GM21786 (cell line): ENCODE data around the gene LIMK2.

Experiments used
- ATAC-seq: cut with Tn5 transposase; IDR thresholded peaks from one replicate; pipeline ENCODE4 v1.9.1; 2021; ENCODE audit not compliant: unreplicated experiment

The LIMK2 gene

DNA sequence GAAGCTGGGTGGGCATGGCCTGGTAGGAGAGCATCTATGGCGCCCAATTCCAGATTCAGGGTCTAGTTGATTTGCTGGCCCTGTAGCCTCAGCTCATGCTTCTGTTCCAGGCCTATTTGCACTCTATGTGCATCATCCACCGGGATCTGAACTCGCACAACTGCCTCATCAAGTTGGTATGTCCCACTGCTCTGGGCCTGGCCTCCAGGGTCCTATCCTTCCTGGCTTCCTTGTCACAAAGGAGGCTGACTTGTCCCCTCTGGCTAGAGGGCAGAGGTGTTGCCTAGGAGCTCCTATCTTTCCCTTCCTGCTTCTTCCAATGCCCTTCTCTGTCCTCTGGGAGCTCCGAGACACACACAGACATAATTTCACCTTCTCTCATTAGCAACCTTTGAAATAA is 58.9 kb downstream of the LIMK2 start:
- ATAC-seq = no peak

- ATAC-seq = no peak
Observed at GRCh38 chr22:31271485-31271884, 59.4 kb downstream of the LIMK2 start.

DNA sequence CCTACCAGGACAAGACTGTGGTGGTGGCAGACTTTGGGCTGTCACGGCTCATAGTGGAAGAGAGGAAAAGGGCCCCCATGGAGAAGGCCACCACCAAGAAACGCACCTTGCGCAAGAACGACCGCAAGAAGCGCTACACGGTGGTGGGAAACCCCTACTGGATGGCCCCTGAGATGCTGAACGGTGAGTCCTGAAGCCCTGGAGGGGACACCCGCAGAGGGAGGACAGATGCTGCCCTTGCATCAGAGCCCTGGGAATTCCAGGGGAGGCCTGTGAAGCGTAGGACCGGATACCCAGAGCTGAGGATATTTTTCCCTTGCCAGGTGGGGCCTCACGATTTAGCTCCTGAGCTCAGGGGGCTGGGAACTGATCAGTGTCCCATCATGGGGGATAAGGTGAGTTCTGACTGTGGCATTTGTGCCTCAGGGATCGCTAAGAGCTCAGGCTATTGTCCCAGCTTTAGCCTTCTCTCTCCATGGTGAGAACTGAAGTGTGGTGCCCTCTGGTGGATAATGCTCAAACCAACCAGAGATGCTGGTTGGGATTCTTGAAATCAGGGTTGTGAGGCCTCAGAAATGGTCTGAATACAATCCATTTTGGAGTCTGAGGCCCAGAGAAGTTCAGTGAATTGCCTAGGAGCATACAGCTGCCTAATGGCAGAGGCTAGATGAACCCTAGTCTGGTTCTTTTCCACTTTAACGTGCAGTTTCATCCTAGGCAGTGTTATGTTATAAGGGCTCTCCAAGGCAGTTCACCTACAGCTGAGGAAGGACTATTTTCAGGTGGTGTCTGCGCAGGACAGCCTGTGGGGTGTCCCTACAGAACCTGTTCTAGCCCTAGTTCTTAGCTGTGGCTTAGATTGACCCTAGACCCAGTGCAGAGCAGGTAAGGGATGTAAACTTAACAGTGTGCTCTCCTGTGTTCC is 60.7 kb downstream of the LIMK2 start:
- no peak for ATAC-seq

GRCh38 chr22:31274017-31274416 is 61.9 kb downstream of the LIMK2 start:
- ATAC-seq = no peak

- ATAC-seq = no peak
Observed at GRCh38 chr22:31275018-31275417, 62.9 kb downstream of the LIMK2 start.

- no peak for ATAC-seq
Observed at GRCh38 chr22:31275576-31275975, 63.5 kb downstream of the LIMK2 start.

GRCh38 chr22:31276426-31277167 is 64.5 kb downstream of the LIMK2 start:
- ATAC-seq = no peak

DNA sequence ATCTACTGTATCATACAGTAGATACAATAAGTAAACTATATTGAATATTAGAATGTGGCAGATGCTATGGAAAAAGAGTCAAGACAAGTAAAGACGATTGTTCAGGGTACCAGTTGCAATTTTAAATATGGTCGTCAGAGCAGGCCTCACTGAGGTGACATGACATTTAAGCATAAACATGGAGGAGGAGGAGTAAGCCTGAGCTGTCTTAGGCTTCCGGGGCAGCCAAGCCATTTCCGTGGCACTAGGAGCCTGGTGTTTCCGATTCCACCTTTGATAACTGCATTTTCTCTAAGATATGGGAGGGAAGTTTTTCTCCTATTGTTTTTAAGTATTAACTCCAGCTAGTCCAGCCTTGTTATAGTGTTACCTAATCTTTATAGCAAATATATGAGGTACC is 65.6 kb downstream of the LIMK2 start:
- ATAC-seq = no peak

GRCh38 chr22:31278151-31278621 is 66.1 kb downstream of the LIMK2 start:
- ATAC-seq = no peak

DNA sequence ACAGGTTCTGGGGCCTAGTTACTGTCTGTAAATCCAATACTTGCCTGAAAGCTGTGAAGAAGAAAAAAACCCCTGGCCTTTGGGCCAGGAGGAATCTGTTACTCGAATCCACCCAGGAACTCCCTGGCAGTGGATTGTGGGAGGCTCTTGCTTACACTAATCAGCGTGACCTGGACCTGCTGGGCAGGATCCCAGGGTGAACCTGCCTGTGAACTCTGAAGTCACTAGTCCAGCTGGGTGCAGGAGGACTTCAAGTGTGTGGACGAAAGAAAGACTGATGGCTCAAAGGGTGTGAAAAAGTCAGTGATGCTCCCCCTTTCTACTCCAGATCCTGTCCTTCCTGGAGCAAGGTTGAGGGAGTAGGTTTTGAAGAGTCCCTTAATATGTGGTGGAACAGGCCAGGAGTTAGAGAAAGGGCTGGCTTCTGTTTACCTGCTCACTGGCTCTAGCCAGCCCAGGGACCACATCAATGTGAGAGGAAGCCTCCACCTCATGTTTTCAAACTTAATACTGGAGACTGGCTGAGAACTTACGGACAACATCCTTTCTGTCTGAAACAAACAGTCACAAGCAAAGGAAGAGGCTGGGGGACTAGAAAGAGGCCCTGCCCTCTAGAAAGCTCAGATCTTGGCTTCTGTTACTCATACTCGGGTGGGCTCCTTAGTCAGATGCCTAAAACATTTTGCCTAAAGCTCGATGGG is 66.7 kb downstream of the LIMK2 start:
- no peak for ATAC-seq

DNA sequence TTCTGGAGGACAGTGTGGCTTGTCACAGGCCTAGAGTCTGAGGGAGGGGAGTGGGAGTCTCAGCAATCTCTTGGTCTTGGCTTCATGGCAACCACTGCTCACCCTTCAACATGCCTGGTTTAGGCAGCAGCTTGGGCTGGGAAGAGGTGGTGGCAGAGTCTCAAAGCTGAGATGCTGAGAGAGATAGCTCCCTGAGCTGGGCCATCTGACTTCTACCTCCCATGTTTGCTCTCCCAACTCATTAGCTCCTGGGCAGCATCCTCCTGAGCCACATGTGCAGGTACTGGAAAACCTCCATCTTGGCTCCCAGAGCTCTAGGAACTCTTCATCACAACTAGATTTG is 67.2 kb downstream of the LIMK2 start:
- no peak for ATAC-seq

DNA sequence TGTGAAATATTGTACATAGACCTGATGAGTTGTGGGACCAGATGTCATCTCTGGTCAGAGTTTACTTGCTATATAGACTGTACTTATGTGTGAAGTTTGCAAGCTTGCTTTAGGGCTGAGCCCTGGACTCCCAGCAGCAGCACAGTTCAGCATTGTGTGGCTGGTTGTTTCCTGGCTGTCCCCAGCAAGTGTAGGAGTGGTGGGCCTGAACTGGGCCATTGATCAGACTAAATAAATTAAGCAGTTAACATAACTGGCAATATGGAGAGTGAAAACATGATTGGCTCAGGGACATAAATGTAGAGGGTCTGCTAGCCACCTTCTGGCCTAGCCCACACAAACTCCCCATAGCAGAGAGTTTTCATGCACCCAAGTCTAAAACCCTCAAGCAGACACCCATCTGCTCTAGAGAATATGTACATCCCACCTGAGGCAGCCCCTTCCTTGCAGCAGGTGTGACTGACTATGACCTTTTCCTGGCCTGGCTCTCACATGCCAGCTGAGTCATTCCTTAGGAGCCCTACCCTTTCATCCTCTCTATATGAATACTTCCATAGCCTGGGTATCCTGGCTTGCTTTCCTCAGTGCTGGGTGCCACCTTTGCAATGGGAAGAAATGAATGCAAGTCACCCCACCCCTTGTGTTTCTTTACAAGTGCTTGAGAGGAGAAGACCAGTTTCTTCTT is 67.9 kb downstream of the LIMK2 start:
- ATAC-seq = no peak

DNA sequence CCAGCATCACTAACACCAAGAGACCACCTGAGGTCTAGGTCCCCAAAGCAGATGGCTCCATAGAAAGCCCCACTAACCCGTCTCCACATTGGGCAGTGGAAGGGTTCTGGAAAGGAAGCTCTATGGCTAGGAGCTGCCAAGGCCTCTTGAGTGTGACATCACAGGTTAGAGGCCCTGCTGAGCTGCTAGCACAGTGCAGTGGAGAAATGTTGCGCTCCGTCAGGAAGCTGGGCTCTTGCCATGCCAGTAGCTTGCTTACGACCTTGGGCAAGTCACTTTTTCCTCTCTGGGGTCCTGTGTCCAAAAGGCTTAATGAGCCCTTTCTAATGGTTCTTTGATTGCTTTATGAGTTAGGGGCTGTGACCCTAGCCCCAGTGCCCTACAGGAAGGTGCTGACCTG is 69.6 kb downstream of the LIMK2 start:
- ATAC-seq = no peak

DNA sequence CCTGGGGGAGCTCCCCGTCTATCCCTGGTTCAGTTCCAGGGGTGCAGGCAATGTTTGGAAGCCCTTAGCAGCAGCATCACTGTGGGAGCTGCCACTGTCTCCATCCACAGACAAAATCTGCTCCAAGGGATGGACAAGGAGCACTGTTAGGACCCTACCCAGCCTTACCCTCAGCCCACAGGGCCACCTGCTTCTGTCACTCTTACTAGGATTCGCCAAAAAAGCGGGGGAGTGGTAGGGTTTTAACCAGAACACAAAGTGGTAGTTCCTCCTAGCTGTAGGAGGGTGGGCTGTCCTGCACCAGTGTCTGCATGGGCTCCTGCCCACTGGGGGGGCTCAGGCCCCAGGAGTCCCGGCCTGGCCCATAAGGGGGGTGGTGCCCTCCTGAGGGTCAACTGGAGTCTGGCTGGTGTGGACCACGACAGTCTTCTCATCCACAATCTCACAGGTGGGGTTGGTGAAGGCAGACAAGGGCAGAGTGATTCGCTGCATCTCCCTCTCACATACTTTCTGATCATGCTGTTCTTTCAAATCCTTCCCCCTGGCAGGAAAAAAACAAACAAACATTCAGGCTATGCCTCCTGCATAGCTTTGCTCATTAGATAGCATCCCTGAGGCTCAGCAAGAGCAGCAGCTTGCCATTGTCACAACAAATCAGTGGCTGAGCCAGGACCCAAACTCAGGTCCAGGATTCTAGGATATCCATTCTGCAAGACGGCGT is 70.8 kb downstream of the LIMK2 start:
- no peak for ATAC-seq

GRCh38 chr22:31284281-31285155 is 72.4 kb downstream of the LIMK2 start:
- ATAC-seq = no peak

- ATAC-seq = no peak
Observed at GRCh38 chr22:31286360-31287255, 74.5 kb downstream of the LIMK2 start.

GRCh38 chr22:31287818-31288495 is 75.9 kb downstream of the LIMK2 start:
- no peak for ATAC-seq
